Trophoblast cell (in vitro differentiated cells and primary cell): ENCODE measurements around the gene LMO2.
A peak's percentile ranks its signal among the peaks of the same experiment; 100 is the strongest.

Experiments used
- DNase-seq, 2 donors: peaks; one replicate each; pipeline ENCODE4 v3.0.0-alpha.2; 2016
- H2AFZ ChIP-seq: 2 replicates; pipeline ENCODE4 v1.6.1; 2013; ENCODE audit warnings: low read length, moderate library complexity, mild to moderate bottlenecking; ENCODE audit not compliant: insufficient read depth, poor library complexity
- H2AK5ac ChIP-seq: 2 replicates; pipeline ENCODE4 v1.6.1; 2013; ENCODE audit warnings: mild to moderate bottlenecking, low read length
- H2BK120ac ChIP-seq: 2 replicates; pipeline ENCODE4 v1.6.1; 2013; ENCODE audit warnings: low read length, mild to moderate bottlenecking, moderate library complexity; ENCODE audit not compliant: insufficient read depth, poor library complexity
- H2BK12ac ChIP-seq: 2 replicates; pipeline ENCODE4 v1.6.1; 2013; ENCODE audit warnings: mild to moderate bottlenecking, low read length, moderate library complexity
- H2BK5ac ChIP-seq: 2 replicates; pipeline ENCODE4 v1.6.1; 2013; ENCODE audit warnings: low read length, low read depth, moderate library complexity, mild to moderate bottlenecking; ENCODE audit not compliant: poor library complexity
- H3K14ac ChIP-seq: 2 replicates; pipeline ENCODE4 v1.6.1; 2013; ENCODE audit warnings: mild to moderate bottlenecking, low read length
- H3K18ac ChIP-seq: 2 replicates; pipeline ENCODE4 v1.6.1; 2013; ENCODE audit warnings: mild to moderate bottlenecking, low read length
- H3K23ac ChIP-seq: 2 replicates; pipeline ENCODE4 v1.6.1; 2013; ENCODE audit warnings: low read length
- H3K27ac ChIP-seq: 2 replicates; pipeline ENCODE4 v1.5.1; 2013; ENCODE audit warnings: low read depth, mild to moderate bottlenecking, inconsistent platforms, low read length, moderate library complexity
- H3K27me3 ChIP-seq: 2 replicates; pipeline ENCODE4 v1.6.1; 2013; ENCODE audit warnings: inconsistent platforms, mild to moderate bottlenecking, low read length, moderate library complexity; ENCODE audit not compliant: insufficient read depth
- H3K36me3 ChIP-seq, 2 experiments: 1 replicate in 1 of 2; 2 replicates in 1 of 2; pipeline ENCODE4 v1.6.1; 2013; ENCODE audit warnings: low read length in 2 of 2, mild to moderate bottlenecking in 2 of 2, moderate library complexity in 1 of 2; ENCODE audit not compliant: insufficient read depth in 2 of 2, control insufficient read depth in 1 of 2
- H3K4ac ChIP-seq: 2 replicates; pipeline ENCODE4 v1.6.1; 2013; ENCODE audit warnings: low read depth, mild to moderate bottlenecking, low read length, moderate library complexity
- H3K4me1 ChIP-seq, 2 experiments: 1 replicate in 1 of 2; 2 replicates in 1 of 2; pipeline ENCODE4 v1.6.1; 2013; ENCODE audit warnings: low read length in 2 of 2, mild to moderate bottlenecking in 2 of 2, moderate library complexity in 1 of 2; ENCODE audit not compliant: insufficient read depth in 2 of 2, control insufficient read depth in 1 of 2
- H3K4me2 ChIP-seq: 2 replicates; pipeline ENCODE4 v1.6.1; 2013; ENCODE audit warnings: inconsistent platforms, mild to moderate bottlenecking, low read length, moderate library complexity
- H3K4me3 ChIP-seq: 2 replicates; pipeline ENCODE4 v1.5.1; 2013; ENCODE audit warnings: mild to moderate bottlenecking, low read depth, low read length, inconsistent platforms
- H3K79me1 ChIP-seq: one replicate; pipeline ENCODE4 v1.6.1; 2013; ENCODE audit warnings: low read length
- H3K79me2 ChIP-seq: 2 replicates; pipeline ENCODE4 v1.6.1; 2013; ENCODE audit warnings: low read length, mild to moderate bottlenecking; ENCODE audit not compliant: control insufficient read depth, insufficient read depth, poor library complexity
- H3K9ac ChIP-seq: 2 replicates; pipeline ENCODE4 v1.6.1; 2013; ENCODE audit warnings: mild to moderate bottlenecking, low read length
- H3K9me3 ChIP-seq: 2 replicates; pipeline ENCODE4 v1.6.1; 2013; ENCODE audit warnings: low read depth, mild to moderate bottlenecking, control low read depth, inconsistent platforms, low read length; ENCODE audit not compliant: insufficient read depth
- H4K12ac ChIP-seq: 2 replicates; pipeline ENCODE4 v1.6.1; 2013; ENCODE audit warnings: low read depth, mild to moderate bottlenecking, low read length, moderate library complexity
- H4K8ac ChIP-seq: 2 replicates; pipeline ENCODE4 v1.6.1; 2013; ENCODE audit warnings: low read depth, mild to moderate bottlenecking, low read length, moderate library complexity
- H4K91ac ChIP-seq: one replicate; pipeline ENCODE4 v1.6.1; 2013; ENCODE audit warnings: low read depth, mild to moderate bottlenecking, low read length, moderate library complexity
- WGBS: extraction: QIAGEN DNeasy Blood & Tissue Kit; methylation state at CpG from one replicate; pipeline ENCODE4 v1.1.7; 2013; ENCODE audit warnings: missing lambda C conversion rate; ENCODE audit not compliant: insufficient read length, insufficient coverage; ENCODE audit errors: extremely low coverage; 5-methylcytosine and 5-hydroxymethylcytosine counted together

Gene LMO2

GRCh38 chr11:33848717-33849390 is 43.0 kb downstream of the LMO2 start:
- H4K8ac ChIP-seq = no peak overlapping the region
- WGBS = no CpG with 5 or more reads among the region's 6 CpGs
- H3K27me3 ChIP-seq = no peaks in the 10 kb centered on the region
- no peak overlapping the region for H3K4me2 ChIP-seq
- no peaks in the 10 kb centered on the region for H3K79me2 ChIP-seq
- H2BK5ac ChIP-seq = no peak overlapping the region
- no peak overlapping the region for H3K14ac ChIP-seq
- H3K9me3 ChIP-seq = no peaks in the 10 kb centered on the region
- H3K9ac ChIP-seq = no peak overlapping the region
- no peak overlapping the region for H2AFZ ChIP-seq
- no peak overlapping the region for H4K91ac ChIP-seq
- no peak overlapping the region for H3K27ac ChIP-seq
- H3K4ac ChIP-seq = no peak overlapping the region
- no peak overlapping the region for H4K12ac ChIP-seq
- no peak for DNase-seq
- no peaks in the 10 kb centered on the region for H3K79me1 ChIP-seq
- H2AK5ac ChIP-seq = no peak overlapping the region
- no peak overlapping the region for H3K18ac ChIP-seq
- no peak overlapping the region for H2BK12ac ChIP-seq
- H2BK120ac ChIP-seq = no peak overlapping the region
- no peaks in the 10 kb centered on the region for H3K36me3 ChIP-seq
- H3K23ac ChIP-seq = no peak overlapping the region
- H3K4me1 ChIP-seq = no peaks in the 10 kb centered on the region
- no peak overlapping the region for H3K4me3 ChIP-seq

DNA sequence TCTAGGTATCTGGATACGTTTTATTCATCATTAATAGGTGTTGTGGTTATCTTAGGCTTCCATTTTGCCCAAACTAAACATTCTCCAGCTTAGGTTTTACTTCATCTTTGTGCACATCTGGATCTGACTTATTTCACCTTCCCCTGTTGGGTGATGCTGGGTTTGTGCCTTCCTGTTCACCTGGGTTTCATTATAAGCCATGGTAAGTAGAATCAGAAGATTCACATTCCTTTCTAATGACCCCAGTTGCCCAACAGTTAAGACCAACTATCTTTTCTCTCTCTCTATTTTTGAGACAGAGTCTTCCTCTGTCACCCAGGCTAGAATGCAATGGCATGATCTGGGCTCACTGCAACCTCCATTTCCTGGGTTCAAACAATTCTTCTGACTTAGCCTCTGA is 44.6 kb downstream of the LMO2 start:
- no CpG with 5 or more reads among the region's 1 CpG for WGBS
- H4K12ac ChIP-seq = no peak overlapping the region
- H3K4me3 ChIP-seq = no peak overlapping the region
- no peak overlapping the region for H3K4ac ChIP-seq
- no peak for DNase-seq
- H3K36me3 ChIP-seq = no peaks in the 10 kb centered on the region
- no peak overlapping the region for H3K18ac ChIP-seq
- H2AFZ ChIP-seq = no peak overlapping the region
- no peak overlapping the region for H2BK5ac ChIP-seq
- H2AK5ac ChIP-seq = no peak overlapping the region
- H2BK120ac ChIP-seq = no peak overlapping the region
- H3K4me1 ChIP-seq = no peaks in the 10 kb centered on the region
- H3K23ac ChIP-seq = no peak overlapping the region
- no peaks in the 10 kb centered on the region for H3K27me3 ChIP-seq
- H2BK12ac ChIP-seq = no peak overlapping the region
- no peak overlapping the region for H3K27ac ChIP-seq
- H3K9me3 ChIP-seq = no peaks in the 10 kb centered on the region
- H3K4me2 ChIP-seq = no peak overlapping the region
- H3K9ac ChIP-seq = no peak overlapping the region
- no peak overlapping the region for H4K91ac ChIP-seq
- H3K79me2 ChIP-seq = no peaks in the 10 kb centered on the region
- no peak overlapping the region for H4K8ac ChIP-seq
- H3K14ac ChIP-seq = no peak overlapping the region
- H3K79me1 ChIP-seq = no peaks in the 10 kb centered on the region

DNA sequence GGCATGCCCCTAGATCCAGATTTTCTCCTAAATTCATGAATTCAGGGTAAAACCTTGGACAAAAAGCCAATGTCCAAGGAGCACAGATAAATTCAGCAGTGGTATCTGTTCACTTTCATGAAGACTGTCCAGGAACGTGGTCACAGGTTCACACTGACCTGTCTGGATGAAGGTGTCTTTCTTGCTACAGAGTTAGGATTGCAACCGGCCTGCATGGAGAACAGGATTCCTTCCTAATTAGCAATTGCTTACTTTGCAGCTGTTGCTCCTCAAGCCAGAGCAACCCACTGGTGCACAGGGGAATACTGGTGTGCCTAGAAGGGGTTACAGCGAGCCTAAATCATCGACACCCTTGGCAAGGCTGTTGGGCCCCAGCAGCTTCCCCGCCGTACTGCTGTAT is 47.6 kb downstream of the LMO2 start:
- Histone ChIP-seq H3K79me2 (no peaks in the 10 kb centered on the region), H2AFZ (no peak overlapping the region), H3K4me2 (no peak overlapping the region), H3K27ac (no peak overlapping the region), H4K8ac (no peak overlapping the region), H2BK5ac (no peak overlapping the region), H3K36me3 (no peaks in the 10 kb centered on the region), H3K23ac (no peak overlapping the region), H3K9me3 (no peaks in the 10 kb centered on the region), H3K9ac (no peak overlapping the region), H3K4me1 (no peaks in the 10 kb centered on the region), H2AK5ac (no peak overlapping the region), H3K79me1 (no peaks in the 10 kb centered on the region), H4K12ac (no peak overlapping the region), H3K14ac (no peak overlapping the region), H3K4ac (no peak overlapping the region), H2BK120ac (no peak overlapping the region), H3K18ac (no peak overlapping the region), H3K27me3 (no peaks in the 10 kb centered on the region), H2BK12ac (no peak overlapping the region), H3K4me3 (no peak overlapping the region), H4K91ac (no peak overlapping the region)
- DNase-seq = peak; percentile 82 to 86
- WGBS = no CpG with 5 or more reads among the region's 6 CpGs

DNA sequence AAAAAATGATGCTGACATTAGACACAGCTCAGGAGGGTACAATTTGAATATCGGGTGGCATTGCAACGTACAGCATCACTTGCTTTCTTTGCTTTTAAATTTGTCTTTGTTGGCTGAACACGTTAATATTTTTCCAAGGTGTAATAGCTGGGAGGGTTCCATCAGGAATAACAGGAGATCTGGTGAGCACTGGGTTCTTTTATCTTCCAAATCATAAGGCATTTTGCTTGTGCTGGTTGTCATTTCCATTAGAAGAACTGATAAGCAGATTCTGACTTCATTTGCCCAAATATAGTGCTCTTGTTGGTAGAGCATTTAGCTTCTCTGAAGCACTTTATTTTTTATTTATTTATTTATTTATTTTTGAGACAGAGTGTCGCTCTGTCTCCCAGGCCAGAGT is 48.9 kb downstream of the LMO2 start:
- no peak overlapping the region for H3K4me3 ChIP-seq
- no peak overlapping the region for H3K4ac ChIP-seq

More for the DNA sequence above, 48.9 kb downstream of the LMO2 start:
- H3K27ac ChIP-seq = no peak overlapping the region
- no CpG with 5 or more reads among the region's 4 CpGs for WGBS
- H3K79me2 ChIP-seq = no peaks in the 10 kb centered on the region
- no peak overlapping the region for H2AFZ ChIP-seq
- H3K9ac ChIP-seq = no peak overlapping the region
- H3K4me1 ChIP-seq = no peaks in the 10 kb centered on the region
- no peak overlapping the region for H4K91ac ChIP-seq
- no peaks in the 10 kb centered on the region for H3K36me3 ChIP-seq
- no peak overlapping the region for H3K14ac ChIP-seq
- no peak overlapping the region for H3K18ac ChIP-seq
- H4K12ac ChIP-seq = no peak overlapping the region
- no peaks in the 10 kb centered on the region for H3K79me1 ChIP-seq
- H3K27me3 ChIP-seq = no peaks in the 10 kb centered on the region
- no peaks in the 10 kb centered on the region for H3K9me3 ChIP-seq
- no peak overlapping the region for H2BK12ac ChIP-seq
- H4K8ac ChIP-seq = no peak overlapping the region
- no peak overlapping the region for H3K4me2 ChIP-seq
- DNase-seq = peak in 1 of 2 donors; percentile 18
- H2AK5ac ChIP-seq = no peak overlapping the region
- H3K23ac ChIP-seq = no peak overlapping the region
- no peak overlapping the region for H2BK120ac ChIP-seq
- H2BK5ac ChIP-seq = no peak overlapping the region
